GM19025 (cell line): ENCODE results near the gene ALKAL2.
"Not testable (repeated sequence)": the region's sequence is repeated elsewhere in the genome, so short reads cannot be mapped to it uniquely, and the experiment has no call there.

ENCODE experiments used
- ATAC-seq: cut with Tn5 transposase; IDR thresholded peaks from one replicate; pipeline ENCODE4 v1.9.1; 2021; ENCODE audit warnings: mild to moderate bottlenecking, low read depth, moderate library complexity; ENCODE audit not compliant: unreplicated experiment

ALKAL2 gene

GRCh38 chr2:287911-288757 is at the start of gene ALKAL2:
Gene ALKAL2 (minus strand): TSS chr2:288091. CDS start chr2:287835, 256 bp downstream.
- no peak for ATAC-seq

- ATAC-seq: not testable (repeated sequence)
Measured at GRCh38 chr2:336949-337348, 49.1 kb upstream of the ALKAL2 start.

GRCh38 chr2:336360-336759 is 48.5 kb upstream of the ALKAL2 start:
- no peak for ATAC-seq

GRCh38 chr2:332592-332991 is 44.7 kb upstream of the ALKAL2 start:
- ATAC-seq: no peak

GRCh38 chr2:328761-329160 is 40.9 kb upstream of the ALKAL2 start:
- ATAC-seq: no peak

GRCh38 chr2:323035-323434 is 35.1 kb upstream of the ALKAL2 start:
- ATAC-seq: no peak

- ATAC-seq: no peak
Measured at GRCh38 chr2:322326-322725, 34.4 kb upstream of the ALKAL2 start.

GRCh38 chr2:320561-320960 is 32.7 kb upstream of the ALKAL2 start:
- ATAC-seq: no peak

- ATAC-seq: no peak
Measured at GRCh38 chr2:319059-319600, 31.2 kb upstream of the ALKAL2 start.

- no peak for ATAC-seq
Measured at GRCh38 chr2:317501-318424, 29.9 kb upstream of the ALKAL2 start.

- no peak for ATAC-seq
Measured at GRCh38 chr2:316381-316780, 28.5 kb upstream of the ALKAL2 start.

GRCh38 chr2:315925-316324 is 28.0 kb upstream of the ALKAL2 start:
- ATAC-seq: not testable (repeated sequence)

GRCh38 chr2:314561-315336 is 26.9 kb upstream of the ALKAL2 start:
- no peak for ATAC-seq

- no peak for ATAC-seq
Measured at GRCh38 chr2:313991-314390, 26.1 kb upstream of the ALKAL2 start.

- no peak for ATAC-seq
Measured at GRCh38 chr2:310994-311393, 23.1 kb upstream of the ALKAL2 start.

GRCh38 chr2:309954-310510 is 22.1 kb upstream of the ALKAL2 start:
- no peak for ATAC-seq

GRCh38 chr2:309148-309953 is 21.5 kb upstream of the ALKAL2 start:
- ATAC-seq: no peak

GRCh38 chr2:305366-305765 is 17.5 kb upstream of the ALKAL2 start:
- ATAC-seq: no peak

- ATAC-seq: no peak
Measured at GRCh38 chr2:296354-296753, 8.5 kb upstream of the ALKAL2 start.
